H1 (cell line): Measurements from ENCODE around the gene RFX5.

ENCODE experiments used
- CEBPB ChIP-seq: IDR thresholded peaks from 2 replicates; pipeline ENCODE4 v1.6.1; 2012; ENCODE audit warnings: low read depth, low read length
- EZH2 ChIP-seq: fragments of 200-600 bp; sonication (generic); IDR thresholded peaks from 2 replicates; pipeline ENCODE4 v1.7.1; 2012; ENCODE audit warnings: low read depth, mild to moderate bottlenecking, moderate library complexity, low read length, inconsistent platforms; ENCODE audit not compliant: severe bottlenecking
- FOSL1 ChIP-seq: IDR thresholded peaks from 2 replicates; pipeline ENCODE4 v1.6.1; 2011; ENCODE audit warnings: mild to moderate bottlenecking, low read depth, low read length, moderate library complexity; ENCODE audit not compliant: insufficient read depth
- KDM5A ChIP-seq: fragments of 200-600 bp; IDR thresholded peaks from 2 replicates; pipeline ENCODE4 v1.7.1; 2012; ENCODE audit warnings: mild to moderate bottlenecking, low read length, inconsistent platforms, mixed read lengths
- MAFK ChIP-seq: IDR thresholded peaks from 2 replicates; pipeline ENCODE4 v1.6.1; 2012; ENCODE audit warnings: low read depth, mild to moderate bottlenecking, improper control_type of control experiment, low read length
- SIN3A ChIP-seq, 2 experiments: IDR thresholded peaks in 1 of 2; conservative IDR thresholded peaks in 1 of 2; 2 replicates each; pipeline ENCODE4 v1.6.1; 2011 to 2012; ENCODE audit warnings: low read length in 2 of 2, improper control_type of control experiment in 1 of 2, low read depth in 1 of 2, mild to moderate bottlenecking in 1 of 2
- YY1 ChIP-seq: IDR thresholded peaks from 2 replicates; pipeline ENCODE4 v1.6.1; 2011; ENCODE audit warnings: low read depth, mild to moderate bottlenecking, low read length
- TF ChIP-seq, protein P1 (sequence below), 3 experiments: IDR thresholded peaks; 1 replicate in 2 of 3; 2 replicates in 1 of 3; pipeline versions ENCODE4 v1.5.1 to v1.6.1; 2011; ENCODE audit warnings: low read length in 3 of 3, mild to moderate bottlenecking in 3 of 3, inconsistent platforms in 2 of 3, low read depth in 1 of 3, moderate library complexity in 1 of 3; ENCODE audit not compliant: insufficient read depth in 1 of 3; ENCODE audit errors: control extremely low read depth in 1 of 3
- TF ChIP-seq, protein P2 (sequence below): IDR thresholded peaks from 2 replicates; pipeline ENCODE4 v1.6.1; 2012; ENCODE audit warnings: inconsistent platforms
- TF ChIP-seq, protein P3 (sequence below): IDR thresholded peaks from 2 replicates; pipeline ENCODE4 v1.6.1; 2011; ENCODE audit warnings: low read length, improper control_type of control experiment

DNA sequence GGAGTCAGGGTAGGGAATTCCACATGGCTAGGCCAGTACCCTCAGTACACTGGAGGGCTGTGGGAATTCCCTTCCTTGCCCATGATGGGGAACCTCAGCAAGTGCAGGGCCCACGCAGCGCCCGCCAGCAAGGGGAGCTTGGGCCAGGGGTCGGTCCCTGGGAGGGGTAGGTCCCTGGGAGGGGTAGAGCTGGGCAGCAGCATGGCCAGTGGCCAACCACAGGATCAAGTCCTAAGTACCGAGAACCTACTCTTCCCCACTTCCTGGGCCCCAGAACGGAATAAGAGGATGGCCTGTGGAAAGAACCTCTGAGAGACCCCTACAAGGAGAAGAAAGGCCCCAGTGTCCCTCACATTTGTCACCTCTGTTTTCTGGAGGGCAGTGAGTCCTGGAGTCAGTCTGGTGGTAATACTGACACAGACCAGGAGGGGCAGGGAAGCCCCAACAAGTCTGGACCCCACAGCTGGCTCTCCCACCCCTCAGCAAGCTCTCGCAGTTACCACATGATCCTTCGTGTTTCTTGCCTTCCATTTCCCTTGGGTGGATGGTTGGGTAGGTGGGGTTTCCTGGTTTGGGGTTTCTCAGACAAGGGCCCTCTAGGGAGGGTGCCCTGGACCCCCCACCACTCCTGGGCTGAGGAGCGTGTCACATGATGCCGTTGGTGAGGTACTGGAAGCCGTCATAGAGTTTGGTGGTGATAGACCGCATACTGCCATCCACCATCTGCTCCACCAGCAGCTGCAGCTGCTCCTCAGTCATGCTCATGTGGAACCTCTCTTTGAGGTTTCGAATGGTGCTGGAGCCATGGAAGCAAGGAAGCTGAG is 54.6 kb downstream of the RFX5 start:
- TF ChIP-seq MAFK (no peak), KDM5A (no peak), YY1 (no peak), SIN3A (conservative IDR thresholded peaks at IDR 0.05 in 1 of 2, IDR thresholded peaks at IDR 0.05 in 1 of 2; ENCODE audit: low read depth in 1 of 2, low read length in 2 of 2) (no peak), EZH2 (no peak), FOSL1 (no peak), CEBPB (no peak)
- TF ChIP-seq, protein P1, sequence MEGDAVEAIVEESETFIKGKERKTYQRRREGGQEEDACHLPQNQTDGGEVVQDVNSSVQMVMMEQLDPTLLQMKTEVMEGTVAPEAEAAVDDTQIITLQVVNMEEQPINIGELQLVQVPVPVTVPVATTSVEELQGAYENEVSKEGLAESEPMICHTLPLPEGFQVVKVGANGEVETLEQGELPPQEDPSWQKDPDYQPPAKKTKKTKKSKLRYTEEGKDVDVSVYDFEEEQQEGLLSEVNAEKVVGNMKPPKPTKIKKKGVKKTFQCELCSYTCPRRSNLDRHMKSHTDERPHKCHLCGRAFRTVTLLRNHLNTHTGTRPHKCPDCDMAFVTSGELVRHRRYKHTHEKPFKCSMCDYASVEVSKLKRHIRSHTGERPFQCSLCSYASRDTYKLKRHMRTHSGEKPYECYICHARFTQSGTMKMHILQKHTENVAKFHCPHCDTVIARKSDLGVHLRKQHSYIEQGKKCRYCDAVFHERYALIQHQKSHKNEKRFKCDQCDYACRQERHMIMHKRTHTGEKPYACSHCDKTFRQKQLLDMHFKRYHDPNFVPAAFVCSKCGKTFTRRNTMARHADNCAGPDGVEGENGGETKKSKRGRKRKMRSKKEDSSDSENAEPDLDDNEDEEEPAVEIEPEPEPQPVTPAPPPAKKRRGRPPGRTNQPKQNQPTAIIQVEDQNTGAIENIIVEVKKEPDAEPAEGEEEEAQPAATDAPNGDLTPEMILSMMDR (IDR thresholded peaks at IDR 0.05; ENCODE audit: control extremely low read depth in 1 of 3, insufficient read depth in 1 of 3, low read depth in 1 of 3, low read length in 3 of 3), result peak; percentile 23 to 38 (median 28); a peak in 3 of 4 replicates
- TF ChIP-seq, protein P2, sequence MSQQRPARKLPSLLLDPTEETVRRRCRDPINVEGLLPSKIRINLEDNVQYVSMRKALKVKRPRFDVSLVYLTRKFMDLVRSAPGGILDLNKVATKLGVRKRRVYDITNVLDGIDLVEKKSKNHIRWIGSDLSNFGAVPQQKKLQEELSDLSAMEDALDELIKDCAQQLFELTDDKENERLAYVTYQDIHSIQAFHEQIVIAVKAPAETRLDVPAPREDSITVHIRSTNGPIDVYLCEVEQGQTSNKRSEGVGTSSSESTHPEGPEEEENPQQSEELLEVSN, result no peak
- TF ChIP-seq, protein P3, sequence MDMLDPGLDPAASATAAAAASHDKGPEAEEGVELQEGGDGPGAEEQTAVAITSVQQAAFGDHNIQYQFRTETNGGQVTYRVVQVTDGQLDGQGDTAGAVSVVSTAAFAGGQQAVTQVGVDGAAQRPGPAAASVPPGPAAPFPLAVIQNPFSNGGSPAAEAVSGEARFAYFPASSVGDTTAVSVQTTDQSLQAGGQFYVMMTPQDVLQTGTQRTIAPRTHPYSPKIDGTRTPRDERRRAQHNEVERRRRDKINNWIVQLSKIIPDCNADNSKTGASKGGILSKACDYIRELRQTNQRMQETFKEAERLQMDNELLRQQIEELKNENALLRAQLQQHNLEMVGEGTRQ, result no peak
